NCI-H128 (cell line): Measurements from ENCODE around the gene CD200.
"Not testable (repeated sequence)": the region's sequence is repeated elsewhere in the genome, so short reads cannot be mapped to it uniquely, and the experiment has no call there.

Experiments used
- DNase-seq: peaks from one replicate; lab custom pipeline; 2025; ENCODE audit not compliant: unreplicated experiment; lab: John Stamatoyannopoulos, UW

The CD200 gene

DNA sequence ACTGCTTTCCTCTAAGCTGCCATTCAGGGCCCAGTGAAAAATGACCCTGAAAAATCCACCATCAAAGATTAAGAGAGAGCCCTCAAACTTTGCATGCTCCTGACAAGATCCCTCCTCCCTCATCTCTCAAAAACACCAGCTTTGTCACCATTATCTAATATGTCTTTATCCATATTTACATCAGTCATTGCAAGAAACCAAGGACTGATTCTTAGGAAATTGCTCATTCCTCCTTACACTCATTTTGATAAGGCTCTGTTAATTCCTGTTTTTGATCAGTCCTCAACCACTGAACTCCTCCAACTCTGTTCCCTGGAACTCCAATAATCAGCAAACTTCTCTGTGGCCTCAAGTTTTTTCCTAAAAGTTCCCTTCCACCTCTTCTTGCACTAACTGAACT is 51.8 kb downstream of the CD200 start:
- no peak for DNase-seq

GRCh38 chr3:112388972-112389371 is 56.0 kb downstream of the CD200 start:
- no peak for DNase-seq

GRCh38 chr3:112389961-112390360 is 57.0 kb downstream of the CD200 start:
- no peak for DNase-seq

- no peak for DNase-seq
Observed at GRCh38 chr3:112390783-112391641, 58.1 kb downstream of the CD200 start.

GRCh38 chr3:112391648-112392047 is 58.7 kb downstream of the CD200 start:
- DNase-seq = no peak

- DNase-seq = no peak
Observed at GRCh38 chr3:112392393-112393359, 59.7 kb downstream of the CD200 start.

- DNase-seq = no peak
Observed at GRCh38 chr3:112393360-112393728, 60.4 kb downstream of the CD200 start.

DNA sequence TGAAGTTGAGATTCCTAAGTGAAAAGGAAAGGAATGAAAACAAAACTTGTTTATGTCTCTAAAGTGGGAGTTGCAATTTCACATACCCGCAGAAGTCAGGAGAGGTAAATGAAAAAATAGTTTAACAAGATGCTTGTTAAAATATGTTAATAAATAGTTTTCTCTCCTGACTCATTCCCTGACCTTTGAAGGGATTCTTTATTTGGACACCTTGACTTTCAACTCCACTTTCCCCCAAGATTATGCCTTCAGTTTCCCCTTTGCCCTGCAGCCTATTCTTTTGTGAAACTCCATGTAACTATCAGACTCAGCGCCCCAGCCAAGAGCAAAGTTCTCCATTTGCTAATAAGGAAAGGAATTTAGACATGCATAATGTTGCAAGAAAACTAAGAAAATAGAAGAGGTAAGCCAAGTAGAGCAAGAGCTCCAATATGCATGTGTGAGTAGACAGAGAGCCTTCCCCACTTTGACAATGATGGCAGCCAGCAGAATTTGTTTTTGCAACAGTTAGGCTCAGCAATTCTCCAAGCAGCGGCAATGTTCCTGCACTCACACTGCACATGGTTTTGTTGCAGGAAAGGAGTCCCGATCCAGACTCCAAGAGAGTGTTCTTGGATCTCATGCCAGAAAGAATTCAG is 61.2 kb downstream of the CD200 start:
- DNase-seq = no peak

GRCh38 chr3:112395181-112395895 is 62.4 kb downstream of the CD200 start:
- DNase-seq = no peak

DNA sequence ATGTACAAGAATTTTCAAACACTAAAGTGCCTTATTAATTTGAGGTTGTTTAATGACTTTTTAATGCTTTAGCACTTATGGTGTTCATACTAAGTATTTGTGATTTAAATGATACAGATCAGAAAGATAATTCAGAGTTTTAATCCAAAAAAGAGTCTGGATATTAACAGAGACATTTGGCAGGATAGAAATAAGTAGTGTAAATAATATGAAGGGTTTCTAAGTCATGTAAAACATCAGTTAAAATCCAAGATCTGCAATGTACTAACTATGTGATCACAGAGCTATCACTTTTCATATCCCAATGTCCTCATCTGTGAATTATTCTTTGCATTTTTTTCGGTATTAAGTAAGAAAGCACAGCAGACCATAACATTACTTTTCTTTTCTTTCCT is 62.9 kb downstream of the CD200 start:
- no peak for DNase-seq

GRCh38 chr3:112397556-112397955 is 64.6 kb downstream of the CD200 start:
- no peak for DNase-seq

- DNase-seq = no peak
Observed at GRCh38 chr3:112399064-112399463, 66.1 kb downstream of the CD200 start.

DNA sequence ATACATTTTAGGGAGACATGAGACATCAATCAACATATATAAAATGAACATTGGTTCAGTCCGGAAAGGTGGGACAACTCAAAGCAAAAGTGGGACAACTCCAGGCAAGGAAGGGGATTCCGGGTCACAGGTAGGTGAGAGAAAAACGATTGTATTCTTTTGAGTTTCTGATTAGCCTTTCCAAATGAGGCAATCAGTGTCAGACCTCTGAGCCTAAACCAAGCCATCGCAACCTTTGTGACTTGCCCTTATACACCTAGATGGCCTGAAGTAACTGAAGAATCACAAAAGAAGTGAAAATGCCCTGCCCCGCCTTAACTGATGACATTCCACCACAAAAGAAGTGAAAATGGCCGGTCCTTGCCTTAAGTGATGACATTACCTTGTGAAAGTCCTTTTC is 66.6 kb downstream of the CD200 start:
- DNase-seq = not testable (repeated sequence)

DNA sequence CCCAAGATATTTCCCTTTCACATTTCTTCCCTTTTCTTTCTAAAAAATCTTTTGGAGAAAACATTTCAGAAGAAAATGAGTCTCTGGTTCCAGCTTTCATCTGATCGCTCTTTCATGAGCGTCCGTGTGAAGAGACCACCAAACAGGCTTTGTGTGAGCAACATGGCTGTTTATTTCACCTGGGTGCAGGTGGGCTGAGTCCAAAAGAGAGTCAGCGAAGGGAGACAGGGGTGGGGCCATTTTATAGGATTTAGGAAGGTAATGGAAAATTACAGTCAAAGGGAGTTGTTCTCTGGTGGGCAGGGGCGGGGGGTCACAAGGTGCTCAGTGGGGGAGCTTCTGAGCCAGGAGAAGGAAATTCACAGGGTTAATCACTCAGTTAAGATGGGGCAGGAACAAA is 67.4 kb downstream of the CD200 start:
- not testable (repeated sequence) for DNase-seq

DNA sequence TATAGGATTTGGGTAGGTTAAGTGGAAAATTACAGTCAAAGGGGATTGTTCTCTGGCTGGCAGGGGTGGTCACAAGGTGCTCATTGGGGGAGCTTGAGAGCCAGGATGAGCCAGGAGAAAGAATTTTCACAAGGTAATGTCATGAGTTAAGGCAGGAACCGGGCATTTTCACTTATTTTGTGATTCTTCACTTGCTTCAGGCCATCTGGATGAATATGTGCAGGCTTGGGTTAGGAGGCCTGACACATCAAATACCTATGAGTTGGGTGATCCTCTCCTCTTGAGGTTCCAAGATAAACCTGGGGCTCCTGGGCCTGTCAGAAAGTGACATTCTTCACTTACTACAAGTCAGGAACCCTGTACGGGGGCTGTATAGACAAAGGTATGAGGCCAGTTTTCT is 68.7 kb downstream of the CD200 start:
- DNase-seq = no peak

DNA sequence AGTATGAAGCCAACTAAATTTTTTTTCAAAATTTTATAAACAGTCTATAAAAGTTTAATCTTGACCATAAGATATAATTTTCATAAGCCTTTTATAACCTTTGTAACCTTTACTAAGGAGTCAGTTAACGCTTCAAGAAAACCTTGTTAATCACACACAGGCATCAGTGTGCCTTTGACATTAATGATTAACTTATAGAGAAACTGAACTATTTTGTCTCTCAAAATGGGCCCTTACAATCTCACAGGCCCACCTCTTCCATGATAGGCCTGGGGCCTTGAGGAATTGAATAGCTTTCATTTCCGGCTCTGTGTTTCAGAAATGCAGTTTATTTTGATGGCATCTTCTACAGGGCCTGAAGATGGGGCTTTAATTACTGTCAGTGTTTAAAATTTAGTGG is 70.1 kb downstream of the CD200 start:
- no peak for DNase-seq

- DNase-seq = not testable (repeated sequence)
Observed at GRCh38 chr3:112404924-112405549, 72.1 kb downstream of the CD200 start.

- DNase-seq = no peak
Observed at GRCh38 chr3:112405845-112406244, 72.9 kb downstream of the CD200 start.

GRCh38 chr3:112407214-112407887 is 74.4 kb downstream of the CD200 start:
- DNase-seq = no peak
